GM23338 (cell line): ENCODE results near the gene CGNL1. TPM values are rescaled to one million over a fixed set of nuclear protein-coding genes. Genes with fewer than 3 reads are reported as not detected.

ENCODE experiments used
- ATAC-seq: fragments of 200-7000 bp; cut with Tn5 transposase; 3 replicates; pipeline ENCODE4 v1.9.1; 2020
- DNase-seq: peaks from one replicate; pipeline ENCODE4 v3.0.0-alpha.2; 2015; ENCODE audit warnings: low spot score
- H2AFZ ChIP-seq: fragments of 200-600 bp; sonication (generic); 2 replicates; pipeline ENCODE4 v1.8.0; 2016; ENCODE audit warnings: antibody characterized with exemption, mild to moderate bottlenecking, moderate library complexity
- H3F3A ChIP-seq: fragments of 200-600 bp; sonication (generic); replicated peaks from 2 replicates; pipeline ENCODE4 v1.8.0; 2017; ENCODE audit warnings: antibody characterized with exemption, mixed run types, low read depth
- H3K27ac ChIP-seq: fragments of 200-600 bp; sonication (generic); 2 replicates; pipeline ENCODE4 v1.6.1; 2016; ENCODE audit warnings: low read depth
- H3K27me3 ChIP-seq: fragments of 200-600 bp; sonication (generic); 2 replicates; pipeline ENCODE4 v1.8.0; 2016; ENCODE audit warnings: mild to moderate bottlenecking, mixed run types, moderate library complexity; ENCODE audit not compliant: insufficient read depth
- H3K36me3 ChIP-seq: fragments of 200-600 bp; sonication (generic); 2 replicates; pipeline ENCODE4 v1.8.0; 2016; ENCODE audit warnings: mild to moderate bottlenecking; ENCODE audit not compliant: insufficient read depth
- H3K4me1 ChIP-seq: fragments of 200-600 bp; sonication (generic); 2 replicates; pipeline ENCODE4 v1.8.0; 2016; ENCODE audit warnings: mild to moderate bottlenecking, moderate library complexity; ENCODE audit not compliant: insufficient read depth
- H3K4me2 ChIP-seq: fragments of 200-600 bp; sonication (generic); 2 replicates; pipeline ENCODE4 v1.7.1; 2017; ENCODE audit warnings: mixed run types
- H3K4me3 ChIP-seq: fragments of 200-600 bp; sonication (generic); 2 replicates; pipeline ENCODE4 v1.6.1; 2016; ENCODE audit warnings: mixed run types
- H3K79me2 ChIP-seq: fragments of 200-600 bp; sonication (generic); replicated peaks from 2 replicates; pipeline ENCODE4 v1.8.0; 2017; ENCODE audit warnings: mild to moderate bottlenecking; ENCODE audit not compliant: insufficient read depth
- H3K9me2 ChIP-seq: fragments of 200-600 bp; sonication (generic); 2 replicates; pipeline ENCODE4 v1.8.0; 2017; ENCODE audit not compliant: insufficient read depth
- H4K20me1 ChIP-seq: fragments of 200-600 bp; sonication (generic); replicated peaks from 2 replicates; pipeline ENCODE4 v1.8.0; 2017; ENCODE audit warnings: mild to moderate bottlenecking; ENCODE audit not compliant: insufficient read depth
- H3K27ac Mint-ChIP-seq: 2 replicates; pipeline ENCODE4 v1.8.0; 2020; ENCODE audit warnings: inconsistent platforms, mild to moderate bottlenecking, moderate library complexity, mixed read lengths
- H3K27me3 Mint-ChIP-seq: 3 replicates; pipeline ENCODE4 v1.8.0; 2022; ENCODE audit warnings: low read depth, mild to moderate bottlenecking, moderate library complexity, mixed read lengths, inconsistent platforms; ENCODE audit not compliant: insufficient read depth, poor library complexity
- H3K36me3 Mint-ChIP-seq: 3 replicates; pipeline ENCODE4 v1.8.0; 2021; ENCODE audit warnings: low read depth, mild to moderate bottlenecking, inconsistent platforms, moderate library complexity, mixed read lengths
- H3K4me1 Mint-ChIP-seq: 3 replicates; pipeline ENCODE4 v1.8.0; 2020; ENCODE audit warnings: mild to moderate bottlenecking, inconsistent platforms, mixed read lengths
- H3K4me3 Mint-ChIP-seq: 3 replicates; pipeline ENCODE4 v1.8.0; 2021; ENCODE audit warnings: moderate library complexity, mild to moderate bottlenecking, inconsistent platforms, mixed read lengths
- H3K9me3 Mint-ChIP-seq: 3 replicates; pipeline ENCODE4 v1.8.0; 2020; ENCODE audit warnings: moderate library complexity, mild to moderate bottlenecking, inconsistent platforms, mixed read lengths
- CREB1 ChIP-seq: fragments of 250-450 bp; sonication (Bioruptor Pico); IDR thresholded peaks from 2 replicates; pipeline ENCODE4 v1.5.0; 2020; ENCODE audit warnings: low read depth, mild to moderate bottlenecking, moderate library complexity
- EZH2 ChIP-seq: fragments of 200-600 bp; sonication (generic); IDR thresholded peaks from one replicate; pipeline ENCODE4 v1.8.0; 2017; ENCODE audit warnings: antibody characterized with exemption, mild to moderate bottlenecking, low read depth; ENCODE audit not compliant: unreplicated experiment
- EZH2phosphoT487 ChIP-seq: fragments of 200-600 bp; sonication (generic); IDR thresholded peaks from one replicate; pipeline ENCODE4 v1.8.1; 2018; ENCODE audit warnings: antibody characterized with exemption; ENCODE audit not compliant: unreplicated experiment
- JUNB ChIP-seq: IDR thresholded peaks from one replicate; pipeline ENCODE4 v1.6.1; 2016; ENCODE audit warnings: antibody characterized with exemption; ENCODE audit not compliant: unreplicated experiment
- NANOG ChIP-seq: IDR thresholded peaks from 2 replicates; pipeline ENCODE4 v1.6.1; 2016; ENCODE audit warnings: antibody characterized with exemption, borderline replicate concordance
- POLR2AphosphoS5 ChIP-seq: IDR thresholded peaks from 2 replicates; pipeline ENCODE4 v1.6.1; 2016; ENCODE audit warnings: antibody characterized with exemption, low read depth
- STAT1 ChIP-seq: IDR thresholded peaks from one replicate; pipeline ENCODE4 v1.6.1; 2016; ENCODE audit warnings: antibody characterized with exemption; ENCODE audit not compliant: unreplicated experiment
- ZNF114 ChIP-seq: fragments of 250-450 bp; sonication (Bioruptor Pico); IDR thresholded peaks from 2 replicates; pipeline ENCODE4 v1.5.0; 2020; ENCODE audit warnings: mild to moderate bottlenecking, moderate library complexity
- polyA plus RNA-seq: library from polyadenylated mRNA; unstranded; fragments of >200 nt; fragmentation: Nextera tagmentation; extraction: Ambion mirVana; gene quantifications from 2 replicates; pipeline ENCODE4 v1.2.1, GENCODE V29; 2016
- total RNA-seq: library from RNA; depleted of rRNA; stranded (reverse); fragments of >200 nt; shearing (Covaris generic); gene quantifications from 2 replicates; pipeline ENCODE4 v1.2.3, GENCODE V29; 2014
- TF ChIP-seq, protein P1 (sequence below): IDR thresholded peaks from 2 replicates; pipeline ENCODE4 v1.6.1; 2016; ENCODE audit warnings: antibody characterized with exemption
- TF ChIP-seq, protein P2 (sequence below): IDR thresholded peaks from one replicate; pipeline ENCODE4 v1.6.1; 2018; ENCODE audit warnings: antibody characterized with exemption; ENCODE audit not compliant: unreplicated experiment
- TF ChIP-seq, protein P3 (sequence below): fragments of 250-450 bp; sonication (Bioruptor Pico); IDR thresholded peaks from 2 replicates; pipeline ENCODE4 v1.5.0; 2020; ENCODE audit warnings: mild to moderate bottlenecking, moderate library complexity

The CGNL1 gene
- total and polyA plus RNA-seq, 2 experiments from 2014 or later: 20.0 to 57.8 TPM

DNA sequence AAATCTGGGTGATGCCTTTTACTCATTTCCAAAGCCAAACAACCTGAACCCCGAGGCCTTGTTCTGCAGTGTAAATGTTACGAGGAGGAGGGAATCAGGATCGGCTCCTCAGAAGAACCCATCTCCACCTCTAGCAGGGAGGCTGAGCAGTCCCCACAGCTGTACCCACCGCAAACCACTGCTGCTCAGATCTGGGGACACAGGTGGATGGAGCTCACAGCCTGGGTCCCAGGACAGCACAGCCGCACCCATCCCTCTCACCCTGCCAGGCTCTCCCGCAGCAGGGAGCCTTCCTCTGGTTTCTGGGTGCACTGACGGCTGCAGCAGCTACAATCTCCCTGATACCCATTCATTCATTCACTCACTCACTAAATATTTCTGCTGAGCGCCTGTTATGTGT lies 44.0 kb upstream of the CGNL1 start:
- Histone ChIP-seq H3K79me2 (no peaks in the 10 kb centered on the region), H4K20me1 (no peaks in the 10 kb centered on the region), H3K27me3 (no peaks in the 10 kb centered on the region), H2AFZ (no peak overlapping the region; the same call in 1 of the 2 replicates), H3K4me1 (no peaks in the 10 kb centered on the region), H3K9me2 (no peaks in the 10 kb centered on the region), H3K4me2 (no peak overlapping the region), H3K4me3 (no peak overlapping the region), H3F3A (no peaks in the 10 kb centered on the region), H3K27ac (no peak overlapping the region), H3K36me3 (no peaks in the 10 kb centered on the region)
- no peak overlapping the region for H3K27ac Mint-ChIP-seq
- no peaks in the 10 kb centered on the region for H3K36me3 Mint-ChIP-seq
- no peak for DNase-seq
- no peak for ATAC-seq
- peaks cover 15% of the 10 kb centered on the region for H3K4me1 Mint-ChIP-seq
- H3K9me3 Mint-ChIP-seq: no peaks in the 10 kb centered on the region
- peaks cover 9% of the 10 kb centered on the region for H3K27me3 Mint-ChIP-seq
- TF ChIP-seq EZH2 (no peak), CREB1 (CRISPR knock-in tag) (no peak), EZH2phosphoT487 (no peak), ZNF114 (no peak), POLR2AphosphoS5 (no peak), JUNB (no peak), STAT1 (no peak), NANOG (no peak)
- TF ChIP-seq, protein P1, sequence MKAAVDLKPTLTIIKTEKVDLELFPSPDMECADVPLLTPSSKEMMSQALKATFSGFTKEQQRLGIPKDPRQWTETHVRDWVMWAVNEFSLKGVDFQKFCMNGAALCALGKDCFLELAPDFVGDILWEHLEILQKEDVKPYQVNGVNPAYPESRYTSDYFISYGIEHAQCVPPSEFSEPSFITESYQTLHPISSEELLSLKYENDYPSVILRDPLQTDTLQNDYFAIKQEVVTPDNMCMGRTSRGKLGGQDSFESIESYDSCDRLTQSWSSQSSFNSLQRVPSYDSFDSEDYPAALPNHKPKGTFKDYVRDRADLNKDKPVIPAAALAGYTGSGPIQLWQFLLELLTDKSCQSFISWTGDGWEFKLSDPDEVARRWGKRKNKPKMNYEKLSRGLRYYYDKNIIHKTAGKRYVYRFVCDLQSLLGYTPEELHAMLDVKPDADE: no peak
- TF ChIP-seq, protein P2, sequence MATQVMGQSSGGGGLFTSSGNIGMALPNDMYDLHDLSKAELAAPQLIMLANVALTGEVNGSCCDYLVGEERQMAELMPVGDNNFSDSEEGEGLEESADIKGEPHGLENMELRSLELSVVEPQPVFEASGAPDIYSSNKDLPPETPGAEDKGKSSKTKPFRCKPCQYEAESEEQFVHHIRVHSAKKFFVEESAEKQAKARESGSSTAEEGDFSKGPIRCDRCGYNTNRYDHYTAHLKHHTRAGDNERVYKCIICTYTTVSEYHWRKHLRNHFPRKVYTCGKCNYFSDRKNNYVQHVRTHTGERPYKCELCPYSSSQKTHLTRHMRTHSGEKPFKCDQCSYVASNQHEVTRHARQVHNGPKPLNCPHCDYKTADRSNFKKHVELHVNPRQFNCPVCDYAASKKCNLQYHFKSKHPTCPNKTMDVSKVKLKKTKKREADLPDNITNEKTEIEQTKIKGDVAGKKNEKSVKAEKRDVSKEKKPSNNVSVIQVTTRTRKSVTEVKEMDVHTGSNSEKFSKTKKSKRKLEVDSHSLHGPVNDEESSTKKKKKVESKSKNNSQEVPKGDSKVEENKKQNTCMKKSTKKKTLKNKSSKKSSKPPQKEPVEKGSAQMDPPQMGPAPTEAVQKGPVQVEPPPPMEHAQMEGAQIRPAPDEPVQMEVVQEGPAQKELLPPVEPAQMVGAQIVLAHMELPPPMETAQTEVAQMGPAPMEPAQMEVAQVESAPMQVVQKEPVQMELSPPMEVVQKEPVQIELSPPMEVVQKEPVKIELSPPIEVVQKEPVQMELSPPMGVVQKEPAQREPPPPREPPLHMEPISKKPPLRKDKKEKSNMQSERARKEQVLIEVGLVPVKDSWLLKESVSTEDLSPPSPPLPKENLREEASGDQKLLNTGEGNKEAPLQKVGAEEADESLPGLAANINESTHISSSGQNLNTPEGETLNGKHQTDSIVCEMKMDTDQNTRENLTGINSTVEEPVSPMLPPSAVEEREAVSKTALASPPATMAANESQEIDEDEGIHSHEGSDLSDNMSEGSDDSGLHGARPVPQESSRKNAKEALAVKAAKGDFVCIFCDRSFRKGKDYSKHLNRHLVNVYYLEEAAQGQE: no peak
- TF ChIP-seq, protein P3, sequence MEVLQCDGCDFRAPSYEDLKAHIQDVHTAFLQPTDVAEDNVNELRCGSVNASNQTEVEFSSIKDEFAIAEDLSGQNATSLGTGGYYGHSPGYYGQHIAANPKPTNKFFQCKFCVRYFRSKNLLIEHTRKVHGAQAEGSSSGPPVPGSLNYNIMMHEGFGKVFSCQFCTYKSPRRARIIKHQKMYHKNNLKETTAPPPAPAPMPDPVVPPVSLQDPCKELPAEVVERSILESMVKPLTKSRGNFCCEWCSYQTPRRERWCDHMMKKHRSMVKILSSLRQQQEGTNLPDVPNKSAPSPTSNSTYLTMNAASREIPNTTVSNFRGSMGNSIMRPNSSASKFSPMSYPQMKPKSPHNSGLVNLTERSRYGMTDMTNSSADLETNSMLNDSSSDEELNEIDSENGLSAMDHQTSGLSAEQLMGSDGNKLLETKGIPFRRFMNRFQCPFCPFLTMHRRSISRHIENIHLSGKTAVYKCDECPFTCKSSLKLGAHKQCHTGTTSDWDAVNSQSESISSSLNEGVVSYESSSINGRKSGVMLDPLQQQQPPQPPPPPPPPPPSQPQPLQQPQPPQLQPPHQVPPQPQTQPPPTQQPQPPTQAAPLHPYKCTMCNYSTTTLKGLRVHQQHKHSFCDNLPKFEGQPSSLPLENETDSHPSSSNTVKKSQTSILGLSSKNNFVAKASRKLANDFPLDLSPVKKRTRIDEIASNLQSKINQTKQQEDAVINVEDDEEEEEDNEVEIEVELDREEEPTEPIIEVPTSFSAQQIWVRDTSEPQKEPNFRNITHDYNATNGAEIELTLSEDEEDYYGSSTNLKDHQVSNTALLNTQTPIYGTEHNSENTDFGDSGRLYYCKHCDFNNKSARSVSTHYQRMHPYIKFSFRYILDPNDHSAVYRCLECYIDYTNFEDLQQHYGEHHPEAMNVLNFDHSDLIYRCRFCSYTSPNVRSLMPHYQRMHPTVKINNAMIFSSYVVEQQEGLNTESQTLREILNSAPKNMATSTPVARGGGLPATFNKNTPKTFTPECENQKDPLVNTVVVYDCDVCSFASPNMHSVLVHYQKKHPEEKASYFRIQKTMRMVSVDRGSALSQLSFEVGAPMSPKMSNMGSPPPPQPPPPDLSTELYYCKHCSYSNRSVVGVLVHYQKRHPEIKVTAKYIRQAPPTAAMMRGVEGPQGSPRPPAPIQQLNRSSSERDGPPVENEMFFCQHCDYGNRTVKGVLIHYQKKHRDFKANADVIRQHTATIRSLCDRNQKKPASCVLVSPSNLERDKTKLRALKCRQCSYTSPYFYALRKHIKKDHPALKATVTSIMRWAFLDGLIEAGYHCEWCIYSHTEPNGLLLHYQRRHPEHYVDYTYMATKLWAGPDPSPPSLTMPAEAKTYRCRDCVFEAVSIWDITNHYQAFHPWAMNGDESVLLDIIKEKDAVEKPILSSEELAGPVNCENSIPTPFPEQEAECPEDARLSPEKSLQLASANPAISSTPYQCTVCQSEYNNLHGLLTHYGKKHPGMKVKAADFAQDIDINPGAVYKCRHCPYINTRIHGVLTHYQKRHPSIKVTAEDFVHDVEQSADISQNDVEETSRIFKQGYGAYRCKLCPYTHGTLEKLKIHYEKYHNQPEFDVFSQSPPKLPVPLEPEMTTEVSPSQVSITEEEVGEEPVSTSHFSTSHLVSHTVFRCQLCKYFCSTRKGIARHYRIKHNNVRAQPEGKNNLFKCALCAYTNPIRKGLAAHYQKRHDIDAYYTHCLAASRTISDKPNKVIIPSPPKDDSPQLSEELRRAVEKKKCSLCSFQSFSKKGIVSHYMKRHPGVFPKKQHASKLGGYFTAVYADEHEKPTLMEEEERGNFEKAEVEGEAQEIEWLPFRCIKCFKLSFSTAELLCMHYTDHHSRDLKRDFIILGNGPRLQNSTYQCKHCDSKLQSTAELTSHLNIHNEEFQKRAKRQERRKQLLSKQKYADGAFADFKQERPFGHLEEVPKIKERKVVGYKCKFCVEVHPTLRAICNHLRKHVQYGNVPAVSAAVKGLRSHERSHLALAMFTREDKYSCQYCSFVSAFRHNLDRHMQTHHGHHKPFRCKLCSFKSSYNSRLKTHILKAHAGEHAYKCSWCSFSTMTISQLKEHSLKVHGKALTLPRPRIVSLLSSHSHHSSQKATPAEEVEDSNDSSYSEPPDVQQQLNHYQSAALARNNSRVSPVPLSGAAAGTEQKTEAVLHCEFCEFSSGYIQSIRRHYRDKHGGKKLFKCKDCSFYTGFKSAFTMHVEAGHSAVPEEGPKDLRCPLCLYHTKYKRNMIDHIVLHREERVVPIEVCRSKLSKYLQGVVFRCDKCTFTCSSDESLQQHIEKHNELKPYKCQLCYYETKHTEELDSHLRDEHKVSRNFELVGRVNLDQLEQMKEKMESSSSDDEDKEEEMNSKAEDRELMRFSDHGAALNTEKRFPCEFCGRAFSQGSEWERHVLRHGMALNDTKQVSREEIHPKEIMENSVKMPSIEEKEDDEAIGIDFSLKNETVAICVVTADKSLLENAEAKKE (CRISPR knock-in tag): no peak
- H3K4me3 Mint-ChIP-seq: no peak overlapping the region
